H1 (cell line): ENCODE results near the gene PRKCH. TPM values are rescaled to one million over a fixed set of nuclear protein-coding genes. Genes with fewer than 3 reads are reported as not detected.
A peak's percentile ranks its signal among the peaks of the same experiment; 100 is the strongest.

Experiments
- CTCF ChIA-PET: fragments of 300-600 bp; sonication (Branson Sonifier 250); formaldehyde crosslinking; loops from one replicate; lab custom pipeline; 2021; ENCODE audit not compliant: partially characterized antibody; lab: Charles Lee
- POLR2A ChIA-PET: fragments of 300-600 bp; sonication (Branson Sonifier 250); formaldehyde crosslinking; loops from one replicate; lab custom pipeline; 2021; ENCODE audit warnings: inconsistent platforms; ENCODE audit not compliant: partially characterized antibody; lab: Charles Lee
- DNase-seq, 2 experiments: peaks; one replicate each; pipeline versions ENCODE4 v3.0.0 to v3.0.0-alpha.2; 2010 to 2022; ENCODE audit warnings: low spot score in 2 of 2, low read depth in 1 of 2, mixed read lengths in 1 of 2
- FAIRE-seq: peaks from 2 replicates; lab custom pipeline; 2011; peaks lifted over from hg19 to GRCh38; lab: Jason Lieb, UNC
- H2AFZ ChIP-seq: 2 replicates; pipeline ENCODE4 v1.8.1; 2012; ENCODE audit warnings: low read length, inconsistent platforms
- H2AK5ac ChIP-seq: 2 replicates; pipeline ENCODE4 v1.6.1; 2013; ENCODE audit warnings: low read depth, low read length
- H2BK120ac ChIP-seq: replicated peaks from 2 replicates; pipeline ENCODE3; 2013; ENCODE audit warnings: low read depth, low read length, inconsistent platforms
- H2BK12ac ChIP-seq: 2 replicates; pipeline ENCODE4 v1.6.1; 2013; ENCODE audit warnings: low read depth, low read length
- H2BK15ac ChIP-seq: 2 replicates; pipeline ENCODE4 v1.6.1; 2013; ENCODE audit warnings: low read length
- H2BK20ac ChIP-seq: 2 replicates; pipeline ENCODE4 v1.6.1; 2013; ENCODE audit warnings: low read length
- H2BK5ac ChIP-seq: 2 replicates; pipeline ENCODE4 v1.6.1; 2013; ENCODE audit warnings: low read depth, low read length
- H3K14ac ChIP-seq: 2 replicates; pipeline ENCODE4 v1.6.1; 2013; ENCODE audit warnings: inconsistent platforms; ENCODE audit not compliant: insufficient read length
- H3K18ac ChIP-seq: 2 replicates; pipeline ENCODE4 v1.6.1; 2013; ENCODE audit warnings: low read length; ENCODE audit errors: extremely low read depth
- H3K23ac ChIP-seq: 2 replicates; pipeline ENCODE4 v1.6.1; 2013; ENCODE audit warnings: inconsistent platforms; ENCODE audit not compliant: insufficient read length
- H3K23me2 ChIP-seq: 2 replicates; pipeline ENCODE4 v1.6.1; 2013; ENCODE audit warnings: low read depth, low read length
- H3K27ac ChIP-seq: 2 replicates; pipeline ENCODE4 v1.6.1; 2011; ENCODE audit warnings: low read depth, low read length, inconsistent platforms
- H3K27me3 ChIP-seq, 4 experiments: replicated peaks in 1 of 4; 1 replicate in 1 of 4; 2 replicates in 3 of 4; pipeline versions ENCODE4 v1.6.1 to v1.8.1; 2011 to 2013; ENCODE audit warnings: low read length in 3 of 4, mild to moderate bottlenecking in 3 of 4, inconsistent platforms in 2 of 4, mixed read lengths in 2 of 4, moderate library complexity in 1 of 4; ENCODE audit not compliant: control insufficient read depth in 3 of 4, insufficient read depth in 3 of 4; ENCODE audit errors: extremely low read depth in 1 of 4
- H3K36me3 ChIP-seq, 4 experiments: 2 replicates each; pipeline versions ENCODE4 v1.6.1 to v1.8.1; 2011 to 2013; ENCODE audit warnings: mild to moderate bottlenecking in 4 of 4, low read length in 3 of 4, moderate library complexity in 2 of 4, control low read depth in 1 of 4, inconsistent platforms in 1 of 4; ENCODE audit not compliant: insufficient read depth in 4 of 4, control insufficient read depth in 2 of 4
- H3K4ac ChIP-seq: replicated peaks from 2 replicates; pipeline ENCODE3; 2013; ENCODE audit warnings: low read length, low read depth, mixed read lengths, inconsistent platforms; ENCODE audit not compliant: insufficient read length
- H3K4me1 ChIP-seq, 4 experiments: replicated peaks in 1 of 4; 1 replicate in 1 of 4; 2 replicates in 3 of 4; pipeline versions ENCODE4 v1.6.1 to v1.8.1; 2011 to 2013; ENCODE audit warnings: low read length in 3 of 4, inconsistent platforms in 2 of 4, mixed read lengths in 1 of 4; ENCODE audit not compliant: insufficient read depth in 4 of 4, control insufficient read depth in 3 of 4
- H3K4me2 ChIP-seq, 2 experiments: 2 replicates each; pipeline versions ENCODE4 v1.6.1 to v1.8.1; 2011 to 2013; ENCODE audit warnings: low read depth in 2 of 2, low read length in 2 of 2, control low read depth in 1 of 2, inconsistent platforms in 1 of 2, mild to moderate bottlenecking in 1 of 2; ENCODE audit not compliant: insufficient read depth in 1 of 2
- H3K4me3 ChIP-seq, 4 experiments: fragments of 200-600, 300-600 bp in 1 of 4; sonication (generic), shearing (Covaris generic), sonication (Bioruptor Twin) in 1 of 4; 2 replicates each; pipeline versions ENCODE4 v1.5.1 to v1.8.1; 2011 to 2016; ENCODE audit warnings: low read length in 4 of 4, low read depth in 3 of 4, control low read depth in 2 of 4, inconsistent platforms in 2 of 4, mild to moderate bottlenecking in 2 of 4, mixed read lengths in 1 of 4, moderate library complexity in 1 of 4; ENCODE audit not compliant: insufficient read depth in 2 of 4; ENCODE audit errors: extremely low read depth in 1 of 4
- H3K56ac ChIP-seq: replicated peaks from 2 replicates; pipeline ENCODE3; 2013; ENCODE audit warnings: low read depth, mild to moderate bottlenecking, mixed read lengths, low read length, inconsistent platforms; ENCODE audit not compliant: insufficient read length
- H3K79me1 ChIP-seq: 2 replicates; pipeline ENCODE4 v1.6.1; 2013; ENCODE audit warnings: low read depth, low read length, control low read depth
- H3K79me2 ChIP-seq, 2 experiments: 2 replicates each; pipeline versions ENCODE4 v1.6.1 to v1.8.1; 2012 to 2013; ENCODE audit warnings: low read length in 2 of 2, mild to moderate bottlenecking in 2 of 2, inconsistent platforms in 1 of 2; ENCODE audit not compliant: insufficient read depth in 2 of 2, control insufficient read depth in 1 of 2
- H3K9ac ChIP-seq, 4 experiments: replicated peaks in 1 of 4; 1 replicate in 1 of 4; 2 replicates in 3 of 4; pipeline versions ENCODE4 v1.6.1 to v1.8.1; 2011 to 2013; ENCODE audit warnings: low read depth in 3 of 4, low read length in 3 of 4, control low read depth in 2 of 4, mild to moderate bottlenecking in 2 of 4, moderate library complexity in 2 of 4, inconsistent platforms in 1 of 4; ENCODE audit errors: extremely low read depth in 1 of 4
- H3K9me3 ChIP-seq, 2 experiments: 2 replicates each; pipeline versions ENCODE4 v1.6.1 to v1.8.1; 2012 to 2013; ENCODE audit warnings: mild to moderate bottlenecking in 2 of 2, moderate library complexity in 2 of 2, control low read depth in 1 of 2, inconsistent platforms in 1 of 2, low read depth in 1 of 2, low read length in 1 of 2, mixed read lengths in 1 of 2; ENCODE audit not compliant: insufficient read depth in 2 of 2
- H4K20me1 ChIP-seq, 2 experiments: replicated peaks in 1 of 2; 2 replicates each; pipeline versions ENCODE3 to v1.8.1; 2011 to 2013; ENCODE audit warnings: inconsistent platforms in 2 of 2, low read length in 2 of 2, mild to moderate bottlenecking in 1 of 2; ENCODE audit not compliant: insufficient read depth in 2 of 2, control insufficient read depth in 1 of 2
- H4K5ac ChIP-seq: 2 replicates; pipeline ENCODE4 v1.6.1; 2013; ENCODE audit warnings: low read length, low read depth, mixed read lengths, inconsistent platforms; ENCODE audit not compliant: insufficient read length
- H4K8ac ChIP-seq: 2 replicates; pipeline ENCODE4 v1.8.0; 2013; ENCODE audit warnings: mild to moderate bottlenecking, moderate library complexity, low read length, inconsistent platforms; ENCODE audit not compliant: insufficient read depth; ENCODE audit errors: extremely low read depth
- H4K91ac ChIP-seq: replicated peaks from 2 replicates; pipeline ENCODE3; 2013; ENCODE audit warnings: low read length, mixed read lengths, inconsistent platforms; ENCODE audit not compliant: insufficient read length
- MAX ChIP-seq: IDR thresholded peaks from 2 replicates; pipeline ENCODE4 v1.6.1; 2012; ENCODE audit warnings: inconsistent platforms
- POU5F1 ChIP-seq: IDR thresholded peaks from 2 replicates; pipeline ENCODE4 v1.6.1; 2011; ENCODE audit warnings: low read depth, mild to moderate bottlenecking, low read length, moderate library complexity
- RNF2 ChIP-seq: fragments of 200-900, 300-1000 bp; sonication (generic); IDR thresholded peaks from 2 replicates; pipeline ENCODE4 v1.7.1; 2016; ENCODE audit warnings: borderline replicate concordance, low read depth, mild to moderate bottlenecking, antibody characterized with exemption, low read length; ENCODE audit not compliant: poor library complexity, severe bottlenecking; ENCODE audit errors: missing control alignments
- WGBS, 2 experiments: shearing (Covaris generic) in 1 of 2; methylation state at CpG; one replicate each; pipeline versions ENCODE4 v1.1.6 to v1.1.7; 2013 to 2015; ENCODE audit warnings: low lambda C conversion rate in 2 of 2, mixed read lengths in 2 of 2, inconsistent platforms in 1 of 2, low coverage in 1 of 2, missing lambda C conversion rate in 1 of 2; ENCODE audit not compliant: insufficient replicate concordance in 2 of 2, insufficient coverage in 1 of 2, insufficient read length in 1 of 2; ENCODE audit errors: extremely low coverage in 1 of 2, missing lambda C conversion rate in 1 of 2; 5-methylcytosine and 5-hydroxymethylcytosine counted together
- polyA plus RNA-seq, 7 experiments: library from polyadenylated mRNA; depleted of rRNA in 3 of 7; stranded (reverse) in 5 of 7; unstranded in 2 of 7; fragments of >200 nt in 5 of 7; fragments of 200-250 nt in 2 of 7; gene quantifications; 1 replicate in 5 of 7; 2 replicates in 1 of 7; 4 replicates in 1 of 7; pipeline versions ENCODE4 v1.2.1 to v1.2.3, GENCODE V29; 2011 to 2013; ENCODE audit warnings: missing spikeins in 2 of 7, mixed read lengths in 2 of 7
- total RNA-seq: library from RNA; stranded (reverse); fragmentation: NEBNext Ultra II Directional; extraction: Animal tissue kit (Norgen Biotek cat#: 25700); gene quantifications from 2 replicates; pipeline ENCODE4 v1.2.1, GENCODE V29; 2021

Gene PRKCH
- total and polyA plus RNA-seq, 2 of the 8 experiments (the other 6 are each of a cell fraction or from before 2014, with no cell fraction given), result 6.4 to 7.0 TPM

- Histone ChIP-seq H3K79me1 (no peaks in the 10 kb centered on the region; the same call in 1 of the 2 replicates), H3K4ac (no peak overlapping the region), H3K23ac (no peak overlapping the region), H3K9me3 (no peaks in the 10 kb centered on the region), H3K18ac (0 out of 2 replicates have a peak overlapping the region, but pooled peaks have one; percentile 52), H3K23me2 (no peaks in the 10 kb centered on the region), H3K56ac (no peak overlapping the region), H4K5ac (no peak overlapping the region), H4K8ac (no peak overlapping the region), H3K4me2 (no peak overlapping the region), H3K79me2 (no peaks in the 10 kb centered on the region), H2BK20ac (no peak overlapping the region), H4K20me1 (no peaks in the 10 kb centered on the region), H4K91ac (no peak overlapping the region), H2BK5ac (no peak overlapping the region), H3K4me3 (no peak overlapping the region), H2AK5ac (no peak overlapping the region), H2BK15ac (no peak overlapping the region; the same call in 1 of the 2 replicates), H3K4me1 (peaks cover 3 to 8% (median 6%) of the 10 kb centered on the region in 4 experiments), H3K27me3 (no peaks in the 10 kb centered on the region), H2AFZ (no peak overlapping the region), H2BK12ac (no peak overlapping the region), H3K36me3 (no peaks in the 10 kb centered on the region), H2BK120ac (no peak overlapping the region), H3K14ac (no peak overlapping the region), H3K27ac (no peak overlapping the region), H3K9ac (no peak overlapping the region)
- CTCF ChIA-PET, result interaction anchor here (0.5 kb wide), 1 partner anchor 13 kb away, joined by 3 read pairs; no protein-coding TSS in a partner anchor
- DNase-seq, result no peak
- 77% methylated on average over 6 of the region's 6 CpGs; no CpG with 5 or more reads in 1 of the 2 experiments for WGBS, 2 experiments
- POLR2A ChIA-PET, result no interaction called here
- no peak for FAIRE-seq
- TF ChIP-seq RNF2 (no peak), POU5F1 (no peak), MAX (no peak)
Observed at GRCh38 chr14:61555056-61555838, 233.9 kb downstream of the PRKCH start.
